HG02884 (cell line): ENCODE results near the gene SFN.
"Not testable (repeated sequence)": the region's sequence is repeated elsewhere in the genome, so short reads cannot be mapped to it uniquely, and the experiment has no call there.

Experiments
- ATAC-seq: cut with Tn5 transposase; IDR thresholded peaks from one replicate; pipeline ENCODE4 v1.9.1; 2021; ENCODE audit warnings: mild to moderate bottlenecking, moderate library complexity; ENCODE audit not compliant: unreplicated experiment

The SFN gene

GRCh38 chr1:26838474-26839338, 24.2 kb upstream of the SFN start:
- peak; percentile 82 for ATAC-seq

GRCh38 chr1:26839339-26839722, 23.6 kb upstream of the SFN start:
- ATAC-seq: peak; percentile 14

GRCh38 chr1:26839779-26840178, 23.2 kb upstream of the SFN start:
- ATAC-seq: no peak

GRCh38 chr1:26844424-26845196, 18.3 kb upstream of the SFN start:
- no peak for ATAC-seq

GRCh38 chr1:26847826-26848225, 15.1 kb upstream of the SFN start:
- ATAC-seq: not testable (repeated sequence)

- ATAC-seq: no peak
Measured at GRCh38 chr1:26848499-26848898, 14.4 kb upstream of the SFN start.

- ATAC-seq: no peak
Measured at GRCh38 chr1:26848941-26849774, 13.8 kb upstream of the SFN start.

GRCh38 chr1:26851106-26851684, 11.8 kb upstream of the SFN start:
- ATAC-seq: no peak

- ATAC-seq: no peak
Measured at GRCh38 chr1:26852701-26853100, 10.2 kb upstream of the SFN start.

GRCh38 chr1:26853156-26853555, 9.8 kb upstream of the SFN start:
- no peak for ATAC-seq

- no peak for ATAC-seq
Measured at GRCh38 chr1:26853600-26853999, 9.3 kb upstream of the SFN start.

GRCh38 chr1:26854906-26855305, 8.0 kb upstream of the SFN start:
- no peak for ATAC-seq

GRCh38 chr1:26855636-26856035, 7.3 kb upstream of the SFN start:
- no peak for ATAC-seq

- no peak for ATAC-seq
Measured at GRCh38 chr1:26856181-26856580, 6.8 kb upstream of the SFN start.

- no peak for ATAC-seq
Measured at GRCh38 chr1:26856604-26857469, 6.1 kb upstream of the SFN start.

- ATAC-seq: no peak
Measured at GRCh38 chr1:26857473-26858060, 5.4 kb upstream of the SFN start.

- ATAC-seq: no peak
Measured at GRCh38 chr1:26858160-26858559, 4.8 kb upstream of the SFN start.

- no peak for ATAC-seq
Measured at GRCh38 chr1:26858891-26859640, 3.9 kb upstream of the SFN start.

GRCh38 chr1:26861286-26861701, 1.7 kb upstream of the SFN start:
- no peak for ATAC-seq
